ENCODE data around the gene P2RY2. TPM values are rescaled to one million over a fixed set of nuclear protein-coding genes. Genes with fewer than 3 reads are reported as not detected.

P2RY2 gene
- total and polyA plus RNA-seq, 4 donors, result 1.8 to 3.7 (median 2.2) TPM

DNA sequence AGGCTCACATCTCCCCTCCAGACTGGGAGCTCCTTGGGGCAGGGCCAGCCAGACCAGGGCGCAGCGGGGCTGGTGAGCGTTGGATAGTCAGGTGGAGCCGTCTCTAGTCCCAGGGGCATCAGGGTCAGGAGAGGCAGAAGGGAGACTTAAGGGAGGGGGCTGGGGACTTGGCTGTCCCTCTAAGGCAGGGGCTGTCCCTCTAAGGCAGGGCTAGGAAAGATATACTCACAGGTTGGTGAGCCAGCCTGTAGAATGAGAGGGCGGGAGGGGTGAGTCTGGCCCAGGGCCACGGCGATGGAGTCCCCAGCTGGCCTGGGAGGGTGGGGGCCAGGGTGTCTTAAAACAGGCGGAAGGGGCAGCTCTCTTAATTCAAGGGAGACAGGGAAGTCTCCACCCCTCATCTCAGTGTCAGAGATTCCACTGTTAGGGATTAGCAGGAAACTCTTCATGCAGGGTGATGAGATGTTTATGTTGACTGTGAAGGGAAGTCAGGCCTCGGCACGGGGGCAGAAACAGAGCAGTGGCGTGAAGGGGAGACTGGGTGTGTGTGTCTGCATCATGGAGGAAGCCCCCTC lies 11.3 kb downstream of the P2RY2 start (continued):
- TF ChIP-seq JUND (IDR thresholded peaks at IDR 0.05), result no peak
- no peak for TF ChIP-seq EGR1 (IDR thresholded peaks at IDR 0.05; ENCODE audit: low read depth in 2 of 2)
- TF ChIP-seq RXRA (IDR thresholded peaks at IDR 0.05), result no peak
- TF ChIP-seq GABPA (IDR thresholded peaks at IDR 0.05 in 1 of 2, conservative IDR thresholded peaks at IDR 0.05 in 1 of 2), result no peak
- TF ChIP-seq, protein P1, sequence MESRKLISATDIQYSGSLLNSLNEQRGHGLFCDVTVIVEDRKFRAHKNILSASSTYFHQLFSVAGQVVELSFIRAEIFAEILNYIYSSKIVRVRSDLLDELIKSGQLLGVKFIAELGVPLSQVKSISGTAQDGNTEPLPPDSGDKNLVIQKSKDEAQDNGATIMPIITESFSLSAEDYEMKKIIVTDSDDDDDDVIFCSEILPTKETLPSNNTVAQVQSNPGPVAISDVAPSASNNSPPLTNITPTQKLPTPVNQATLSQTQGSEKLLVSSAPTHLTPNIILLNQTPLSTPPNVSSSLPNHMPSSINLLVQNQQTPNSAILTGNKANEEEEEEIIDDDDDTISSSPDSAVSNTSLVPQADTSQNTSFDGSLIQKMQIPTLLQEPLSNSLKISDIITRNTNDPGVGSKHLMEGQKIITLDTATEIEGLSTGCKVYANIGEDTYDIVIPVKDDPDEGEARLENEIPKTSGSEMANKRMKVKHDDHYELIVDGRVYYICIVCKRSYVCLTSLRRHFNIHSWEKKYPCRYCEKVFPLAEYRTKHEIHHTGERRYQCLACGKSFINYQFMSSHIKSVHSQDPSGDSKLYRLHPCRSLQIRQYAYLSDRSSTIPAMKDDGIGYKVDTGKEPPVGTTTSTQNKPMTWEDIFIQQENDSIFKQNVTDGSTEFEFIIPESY (IDR thresholded peaks at IDR 0.05), result no peak
- TF ChIP-seq RAD21 (IDR thresholded peaks at IDR 0.05), result no peak
- TF ChIP-seq, protein P2, sequence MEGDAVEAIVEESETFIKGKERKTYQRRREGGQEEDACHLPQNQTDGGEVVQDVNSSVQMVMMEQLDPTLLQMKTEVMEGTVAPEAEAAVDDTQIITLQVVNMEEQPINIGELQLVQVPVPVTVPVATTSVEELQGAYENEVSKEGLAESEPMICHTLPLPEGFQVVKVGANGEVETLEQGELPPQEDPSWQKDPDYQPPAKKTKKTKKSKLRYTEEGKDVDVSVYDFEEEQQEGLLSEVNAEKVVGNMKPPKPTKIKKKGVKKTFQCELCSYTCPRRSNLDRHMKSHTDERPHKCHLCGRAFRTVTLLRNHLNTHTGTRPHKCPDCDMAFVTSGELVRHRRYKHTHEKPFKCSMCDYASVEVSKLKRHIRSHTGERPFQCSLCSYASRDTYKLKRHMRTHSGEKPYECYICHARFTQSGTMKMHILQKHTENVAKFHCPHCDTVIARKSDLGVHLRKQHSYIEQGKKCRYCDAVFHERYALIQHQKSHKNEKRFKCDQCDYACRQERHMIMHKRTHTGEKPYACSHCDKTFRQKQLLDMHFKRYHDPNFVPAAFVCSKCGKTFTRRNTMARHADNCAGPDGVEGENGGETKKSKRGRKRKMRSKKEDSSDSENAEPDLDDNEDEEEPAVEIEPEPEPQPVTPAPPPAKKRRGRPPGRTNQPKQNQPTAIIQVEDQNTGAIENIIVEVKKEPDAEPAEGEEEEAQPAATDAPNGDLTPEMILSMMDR (IDR thresholded peaks at IDR 0.05; ENCODE audit: low read depth, low read length, missing input control), result no peak
- TF ChIP-seq SP1 (IDR thresholded peaks at IDR 0.05), result no peak

DNA sequence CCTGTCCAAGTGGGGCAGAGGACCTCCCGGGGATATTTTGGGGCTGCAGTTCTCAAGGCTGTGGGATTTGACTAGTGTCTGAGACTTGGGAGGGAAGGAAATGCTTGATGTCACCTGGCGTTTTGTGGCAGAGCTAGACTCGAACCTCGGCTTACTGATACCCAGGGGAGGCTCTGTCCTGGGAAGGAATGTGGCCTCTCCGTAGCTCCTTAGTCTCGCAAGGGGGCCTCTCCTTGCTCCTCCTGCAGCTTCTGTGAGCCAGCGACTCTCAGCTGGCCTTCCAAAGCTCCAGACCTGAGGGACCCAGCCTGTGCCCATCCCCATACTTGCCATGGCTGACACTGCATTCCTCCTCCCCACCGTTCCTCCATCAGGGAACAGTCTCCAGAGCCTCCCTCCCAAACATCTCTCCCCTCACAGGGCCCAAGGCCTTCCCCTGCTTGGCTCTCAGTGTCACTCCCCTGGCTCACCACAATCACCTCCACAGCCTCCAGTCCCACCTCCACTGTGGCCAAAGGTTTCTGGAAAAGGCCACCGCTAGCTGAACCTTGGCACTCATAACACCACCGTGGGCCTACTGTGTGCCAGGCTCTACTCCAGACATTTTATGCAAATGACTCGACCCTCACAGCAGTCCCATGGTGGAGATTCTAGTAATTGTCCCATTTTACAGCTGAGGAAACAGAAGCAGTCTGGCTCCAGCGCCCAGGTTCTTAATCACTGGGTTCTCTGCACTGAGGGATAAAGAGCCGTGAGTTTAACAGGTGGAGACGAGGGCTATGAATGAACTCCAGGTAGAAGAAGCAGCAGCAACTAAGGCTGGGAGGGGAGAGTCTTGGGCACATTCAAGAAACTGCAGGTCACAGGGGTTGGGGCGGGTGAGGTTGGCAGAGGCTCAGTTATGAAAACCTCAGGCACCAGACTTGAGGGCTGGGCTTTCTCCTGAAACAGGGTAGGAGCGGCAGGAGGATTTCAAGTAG lies 12.1 kb downstream of the P2RY2 start:
- WGBS, result 86% methylated on average over 16 of the region's 16 CpGs
- no peak overlapping the region for H3K27ac ChIP-seq (ENCODE audit: low read depth in 1 of 2, low read length in 2 of 2)
- no peaks in the 10 kb centered on the region for H3K9me3 ChIP-seq (ENCODE audit: control insufficient read depth in 4 of 4, low read length in 3 of 4)
- DNase-seq (ENCODE audit: low spot score), result no peak
- H3K4me3 ChIP-seq (ENCODE audit: low read depth in 1 of 3, low read length in 3 of 3), result no peak overlapping the region
- TF ChIP-seq TAF1 (conservative IDR thresholded peaks at IDR 0.05) (no peak), HNF4G (IDR thresholded peaks at IDR 0.05) (no peak), YY1 (IDR thresholded peaks at IDR 0.05) (no peak), FOXA1 (IDR thresholded peaks at IDR 0.05) (no peak)
- TF ChIP-seq, protein P3, sequence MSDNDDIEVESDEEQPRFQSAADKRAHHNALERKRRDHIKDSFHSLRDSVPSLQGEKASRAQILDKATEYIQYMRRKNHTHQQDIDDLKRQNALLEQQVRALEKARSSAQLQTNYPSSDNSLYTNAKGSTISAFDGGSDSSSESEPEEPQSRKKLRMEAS (IDR thresholded peaks at IDR 0.05), result no peak
- TF ChIP-seq, protein P1 (IDR thresholded peaks at IDR 0.05), result no peak
- TF ChIP-seq, protein P4, sequence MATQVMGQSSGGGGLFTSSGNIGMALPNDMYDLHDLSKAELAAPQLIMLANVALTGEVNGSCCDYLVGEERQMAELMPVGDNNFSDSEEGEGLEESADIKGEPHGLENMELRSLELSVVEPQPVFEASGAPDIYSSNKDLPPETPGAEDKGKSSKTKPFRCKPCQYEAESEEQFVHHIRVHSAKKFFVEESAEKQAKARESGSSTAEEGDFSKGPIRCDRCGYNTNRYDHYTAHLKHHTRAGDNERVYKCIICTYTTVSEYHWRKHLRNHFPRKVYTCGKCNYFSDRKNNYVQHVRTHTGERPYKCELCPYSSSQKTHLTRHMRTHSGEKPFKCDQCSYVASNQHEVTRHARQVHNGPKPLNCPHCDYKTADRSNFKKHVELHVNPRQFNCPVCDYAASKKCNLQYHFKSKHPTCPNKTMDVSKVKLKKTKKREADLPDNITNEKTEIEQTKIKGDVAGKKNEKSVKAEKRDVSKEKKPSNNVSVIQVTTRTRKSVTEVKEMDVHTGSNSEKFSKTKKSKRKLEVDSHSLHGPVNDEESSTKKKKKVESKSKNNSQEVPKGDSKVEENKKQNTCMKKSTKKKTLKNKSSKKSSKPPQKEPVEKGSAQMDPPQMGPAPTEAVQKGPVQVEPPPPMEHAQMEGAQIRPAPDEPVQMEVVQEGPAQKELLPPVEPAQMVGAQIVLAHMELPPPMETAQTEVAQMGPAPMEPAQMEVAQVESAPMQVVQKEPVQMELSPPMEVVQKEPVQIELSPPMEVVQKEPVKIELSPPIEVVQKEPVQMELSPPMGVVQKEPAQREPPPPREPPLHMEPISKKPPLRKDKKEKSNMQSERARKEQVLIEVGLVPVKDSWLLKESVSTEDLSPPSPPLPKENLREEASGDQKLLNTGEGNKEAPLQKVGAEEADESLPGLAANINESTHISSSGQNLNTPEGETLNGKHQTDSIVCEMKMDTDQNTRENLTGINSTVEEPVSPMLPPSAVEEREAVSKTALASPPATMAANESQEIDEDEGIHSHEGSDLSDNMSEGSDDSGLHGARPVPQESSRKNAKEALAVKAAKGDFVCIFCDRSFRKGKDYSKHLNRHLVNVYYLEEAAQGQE (IDR thresholded peaks at IDR 0.05), result no peak
- no peaks in the 10 kb centered on the region for H3K36me3 ChIP-seq (ENCODE audit: control insufficient read depth in 4 of 4, insufficient read depth in 3 of 4, low read depth in 1 of 4, low read length in 3 of 4)
- H3K9ac ChIP-seq (ENCODE audit: low read depth in 1 of 2, low read length in 2 of 2), result no peak overlapping the region
- H3K4me1 ChIP-seq (ENCODE audit: control insufficient read depth in 4 of 4, insufficient read depth in 4 of 4, low read length in 3 of 4), result peaks cover 2 to 30% (median 22%) of the 10 kb centered on the region in 4 donors
- H3K27me3 ChIP-seq (ENCODE audit: control insufficient read depth in 4 of 4, insufficient read depth in 4 of 4, low read length in 3 of 4), result no peaks in the 10 kb centered on the region

All from liver (tissue), 9 donors.